Measurements from ENCODE around the gene NSMF.

DNA sequence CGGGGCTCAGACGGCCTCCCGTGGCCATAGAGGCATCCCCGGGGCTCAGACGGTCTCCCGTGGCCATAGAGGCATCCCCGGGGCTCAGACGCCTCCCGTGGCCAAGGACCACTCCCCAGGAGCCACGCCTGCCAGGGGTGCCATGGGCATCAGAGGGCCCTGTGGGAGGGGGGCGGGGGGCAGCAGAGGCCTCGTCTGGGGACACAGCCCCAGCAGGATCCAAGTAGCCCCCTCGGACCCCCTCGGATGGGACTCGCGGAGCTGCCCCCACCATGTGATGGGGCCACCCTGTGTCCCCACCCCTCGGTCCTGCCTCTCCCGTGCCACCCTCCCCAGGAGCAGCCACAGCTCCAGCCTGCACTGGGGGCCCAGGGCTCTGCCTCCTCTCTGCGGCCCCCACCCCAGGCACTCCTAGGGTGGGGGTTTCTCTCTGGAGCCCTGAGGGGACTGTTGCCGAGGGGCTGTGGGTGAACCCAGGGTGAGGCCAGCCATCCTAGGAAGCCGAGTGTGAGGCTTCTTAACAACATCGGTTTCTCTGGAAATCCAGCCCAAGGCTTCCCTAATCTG, 20.5 kb downstream of the NSMF start:
- TF ChIP-seq, protein P1, sequence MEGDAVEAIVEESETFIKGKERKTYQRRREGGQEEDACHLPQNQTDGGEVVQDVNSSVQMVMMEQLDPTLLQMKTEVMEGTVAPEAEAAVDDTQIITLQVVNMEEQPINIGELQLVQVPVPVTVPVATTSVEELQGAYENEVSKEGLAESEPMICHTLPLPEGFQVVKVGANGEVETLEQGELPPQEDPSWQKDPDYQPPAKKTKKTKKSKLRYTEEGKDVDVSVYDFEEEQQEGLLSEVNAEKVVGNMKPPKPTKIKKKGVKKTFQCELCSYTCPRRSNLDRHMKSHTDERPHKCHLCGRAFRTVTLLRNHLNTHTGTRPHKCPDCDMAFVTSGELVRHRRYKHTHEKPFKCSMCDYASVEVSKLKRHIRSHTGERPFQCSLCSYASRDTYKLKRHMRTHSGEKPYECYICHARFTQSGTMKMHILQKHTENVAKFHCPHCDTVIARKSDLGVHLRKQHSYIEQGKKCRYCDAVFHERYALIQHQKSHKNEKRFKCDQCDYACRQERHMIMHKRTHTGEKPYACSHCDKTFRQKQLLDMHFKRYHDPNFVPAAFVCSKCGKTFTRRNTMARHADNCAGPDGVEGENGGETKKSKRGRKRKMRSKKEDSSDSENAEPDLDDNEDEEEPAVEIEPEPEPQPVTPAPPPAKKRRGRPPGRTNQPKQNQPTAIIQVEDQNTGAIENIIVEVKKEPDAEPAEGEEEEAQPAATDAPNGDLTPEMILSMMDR (IDR thresholded peaks at IDR 0.05), result no peak
- no peak for TF ChIP-seq ZFX (IDR thresholded peaks at IDR 0.05; ENCODE audit: borderline replicate concordance)

All from 22Rv1 (cell line).